ENCODE results near the gene IGFBPL1. TPM values are rescaled to one million over a fixed set of nuclear protein-coding genes. Genes with fewer than 3 reads are reported as not detected.

The IGFBPL1 gene
- total RNA-seq, 6 donors from 2014 or later, result 0.66 to 2.6 (median 1.4) TPM; not detected in 3

GRCh38 chr9:38437193-38437823, 13.1 kb upstream of the IGFBPL1 start:
- ATAC-seq (ENCODE audit: low FRiP score in 2 of 2) (peak; percentile 47 to 62), DNase-seq (peak in 1 of 2 donors; percentile 32)

GRCh38 chr9:38436708-38437107, 12.5 kb upstream of the IGFBPL1 start:
- 94% methylated on average over 2 of the region's 2 CpGs for WGBS, 2 donors
- peaks cover 0 to 10% (median 2%) of the 10 kb centered on the region in 4 donors for H3K4me1 ChIP-seq
- H3K27ac ChIP-seq, result peak overlapping the region in 2 of 4 donors; percentile 17 to 49
- DNase-seq, result no peak
- no peak for TF ChIP-seq POLR2A (IDR thresholded peaks at IDR 0.05)
- no peak for TF ChIP-seq POLR2AphosphoS5 (IDR thresholded peaks at IDR 0.05)
- TF ChIP-seq CTCF (IDR thresholded peaks at IDR 0.05), result no peak
- TF ChIP-seq EP300 (IDR thresholded peaks at IDR 0.05), result no peak
- H3K36me3 ChIP-seq, result no peaks in the 10 kb centered on the region
- no peak overlapping the region for H3K4me3 ChIP-seq
- H3K9me3 ChIP-seq, result no peaks in the 10 kb centered on the region
- no peaks in the 10 kb centered on the region for H3K27me3 ChIP-seq
- ATAC-seq (ENCODE audit: low FRiP score in 2 of 2), result no peak

More at GRCh38 chr9:38437193-38437823, 13.1 kb upstream of the IGFBPL1 start:
- H3K4me1 ChIP-seq, result peaks cover 0 to 10% (median 2%) of the 10 kb centered on the region in 4 donors
- H3K27ac ChIP-seq, result peak overlapping the region in 3 of 4 donors; percentile 17 to 49 (median 35)
- H3K4me3 ChIP-seq, result no peak overlapping the region
- H3K9me3 ChIP-seq, result no peaks in the 10 kb centered on the region
- 50 to 68% methylated on average over 10 to 11 of the region's 11 CpGs for WGBS, 2 donors
- no peaks in the 10 kb centered on the region for H3K36me3 ChIP-seq
- H3K27me3 ChIP-seq, result no peaks in the 10 kb centered on the region
- no peak for TF ChIP-seq POLR2AphosphoS5 (IDR thresholded peaks at IDR 0.05)
- TF ChIP-seq CTCF (IDR thresholded peaks at IDR 0.05), result no peak
- no peak for TF ChIP-seq EP300 (IDR thresholded peaks at IDR 0.05)
- TF ChIP-seq POLR2A (IDR thresholded peaks at IDR 0.05), result no peak

GRCh38 chr9:38435521-38435920, 11.3 kb upstream of the IGFBPL1 start:
- Histone ChIP-seq H3K27ac (no peak overlapping the region), H3K36me3 (no peaks in the 10 kb centered on the region), H3K27me3 (no peaks in the 10 kb centered on the region), H3K9me3 (no peaks in the 10 kb centered on the region), H3K4me3 (no peak overlapping the region), H3K4me1 (peaks cover 0 to 10% (median 2%) of the 10 kb centered on the region in 4 donors)
- no peak for DNase-seq
- TF ChIP-seq CTCF (IDR thresholded peaks at IDR 0.05) (no peak), POLR2AphosphoS5 (IDR thresholded peaks at IDR 0.05) (no peak), EP300 (IDR thresholded peaks at IDR 0.05) (no peak), POLR2A (IDR thresholded peaks at IDR 0.05) (no peak)
- WGBS, 2 donors, result 59 to 66% methylated on average over 2 of the region's 2 CpGs
- ATAC-seq (ENCODE audit: low FRiP score in 2 of 2), result no peak

GRCh38 chr9:38434853-38435252, 10.6 kb upstream of the IGFBPL1 start:
- DNase-seq, result no peak
- H3K36me3 ChIP-seq, result no peaks in the 10 kb centered on the region
- no peak overlapping the region for H3K4me3 ChIP-seq
- no peaks in the 10 kb centered on the region for H3K9me3 ChIP-seq
- no peaks in the 10 kb centered on the region for H3K27me3 ChIP-seq
- no peak for ATAC-seq (ENCODE audit: low FRiP score in 2 of 2)
- no peak for TF ChIP-seq CTCF (IDR thresholded peaks at IDR 0.05)
- TF ChIP-seq EP300 (IDR thresholded peaks at IDR 0.05), result no peak
- no peak for TF ChIP-seq POLR2A (IDR thresholded peaks at IDR 0.05)
- TF ChIP-seq POLR2AphosphoS5 (IDR thresholded peaks at IDR 0.05), result no peak
- WGBS, 2 donors, result 96 to 100% methylated on average over 3 of the region's 3 CpGs
- no peak overlapping the region for H3K27ac ChIP-seq
- peaks cover 0 to 10% (median 2%) of the 10 kb centered on the region in 4 donors for H3K4me1 ChIP-seq

GRCh38 chr9:38434365-38434764, 10.1 kb upstream of the IGFBPL1 start:
- Histone ChIP-seq H3K9me3 (no peaks in the 10 kb centered on the region), H3K4me1 (peaks cover 0 to 10% (median 2%) of the 10 kb centered on the region in 4 donors), H3K36me3 (no peaks in the 10 kb centered on the region), H3K4me3 (no peak overlapping the region), H3K27ac (no peak overlapping the region), H3K27me3 (no peaks in the 10 kb centered on the region)
- ATAC-seq (ENCODE audit: low FRiP score in 2 of 2), result no peak
- TF ChIP-seq CTCF (IDR thresholded peaks at IDR 0.05) (no peak), EP300 (IDR thresholded peaks at IDR 0.05) (no peak), POLR2AphosphoS5 (IDR thresholded peaks at IDR 0.05) (no peak), POLR2A (IDR thresholded peaks at IDR 0.05) (no peak)
- 40 to 47% methylated on average over 3 of the region's 3 CpGs for WGBS, 2 donors
- no peak for DNase-seq
